HG03520 (cell line): ENCODE measurements around the gene SLC26A4.

Source experiments
- ATAC-seq: cut with Tn5 transposase; IDR thresholded peaks from one replicate; pipeline ENCODE4 v1.9.1; 2021; ENCODE audit warnings: mild to moderate bottlenecking, moderate library complexity; ENCODE audit not compliant: unreplicated experiment

The SLC26A4 gene

DNA sequence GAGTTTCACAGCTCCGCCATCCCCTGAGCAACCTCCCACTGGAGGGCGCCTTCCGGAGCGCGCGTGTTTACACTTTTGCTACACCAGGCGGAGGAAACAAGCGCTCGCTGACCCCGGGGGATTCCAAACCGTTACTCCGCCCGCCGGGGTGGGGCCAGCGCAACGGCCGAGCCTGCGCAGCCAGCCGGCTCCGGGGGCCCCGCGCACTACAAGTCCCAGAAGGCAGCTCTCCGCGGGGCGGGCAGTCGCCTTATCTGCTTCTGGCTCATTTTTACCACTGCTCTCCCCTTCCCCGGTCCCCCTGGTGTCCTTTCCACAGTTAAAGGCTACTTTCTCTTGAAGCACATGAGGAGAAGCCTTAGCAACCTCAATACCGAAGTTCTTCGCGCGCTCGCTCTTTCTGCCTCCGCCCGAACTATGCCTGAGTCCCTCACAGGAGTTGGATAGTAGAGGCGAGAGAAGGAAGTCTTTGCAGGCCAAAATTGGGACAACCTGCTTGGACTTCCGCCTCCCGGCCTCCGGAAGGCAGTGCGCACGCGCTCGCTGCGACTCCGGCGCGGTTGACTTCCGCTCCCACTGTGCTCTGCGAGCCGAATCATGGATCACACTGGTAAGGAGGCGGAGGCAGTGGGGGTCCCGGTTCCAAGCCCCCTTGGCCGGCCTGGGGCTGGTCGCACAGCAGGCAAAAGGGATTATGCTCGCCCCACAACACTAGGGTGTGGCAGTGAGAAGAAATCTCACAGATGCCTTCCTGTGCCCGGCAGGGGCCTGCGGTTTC, 83.1 kb downstream of the SLC26A4 start, which contains the start of gene CBLL1:
Gene CBLL1, plus strand, starts transcription at position 576 of the 778 bp plus-strand sequence. Its CDS starts 22 bp downstream, at position 598.
- ATAC-seq = peak; percentile 83

DNA sequence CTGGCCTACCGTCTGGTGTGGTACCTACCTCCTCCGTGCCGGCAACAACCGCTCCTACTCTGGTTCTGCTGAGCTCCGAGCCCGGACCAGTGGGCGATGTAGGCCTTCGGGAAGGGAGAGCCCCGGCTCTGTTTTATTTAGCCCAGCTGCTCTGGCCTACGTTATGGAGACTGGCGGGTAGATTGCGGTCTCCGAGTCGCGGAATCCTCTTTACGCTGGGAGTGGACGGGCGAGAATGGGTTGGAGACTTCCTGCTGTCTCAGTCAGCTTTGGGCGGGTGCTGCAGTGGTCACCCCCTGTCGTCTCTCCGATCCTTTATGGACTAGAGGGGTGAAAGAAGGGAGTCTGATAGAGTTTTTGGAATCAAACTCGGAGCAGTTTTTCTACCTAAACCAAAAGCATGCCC, 83.7 kb downstream of the SLC26A4 start:
- ATAC-seq = peak; percentile 33

DNA sequence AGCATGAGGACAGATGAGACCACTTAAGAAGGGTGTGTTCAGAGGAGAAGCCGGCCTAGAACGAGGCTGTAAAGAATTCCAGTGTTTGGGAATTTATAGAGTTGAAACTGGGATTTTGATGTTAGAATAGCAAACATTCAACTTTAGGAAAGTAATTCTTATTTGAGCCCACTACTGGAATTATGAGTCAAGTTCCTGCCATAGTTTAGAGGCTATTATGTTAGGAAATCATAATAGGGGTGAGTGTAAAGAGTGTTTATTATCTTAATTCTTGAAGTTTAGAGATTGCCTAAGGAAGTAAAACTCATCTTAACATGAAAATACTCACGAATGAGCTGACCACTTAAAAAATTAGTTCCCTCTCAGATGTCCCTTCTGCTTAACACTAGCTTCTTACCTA, 85.4 kb downstream of the SLC26A4 start:
- ATAC-seq = no peak

DNA sequence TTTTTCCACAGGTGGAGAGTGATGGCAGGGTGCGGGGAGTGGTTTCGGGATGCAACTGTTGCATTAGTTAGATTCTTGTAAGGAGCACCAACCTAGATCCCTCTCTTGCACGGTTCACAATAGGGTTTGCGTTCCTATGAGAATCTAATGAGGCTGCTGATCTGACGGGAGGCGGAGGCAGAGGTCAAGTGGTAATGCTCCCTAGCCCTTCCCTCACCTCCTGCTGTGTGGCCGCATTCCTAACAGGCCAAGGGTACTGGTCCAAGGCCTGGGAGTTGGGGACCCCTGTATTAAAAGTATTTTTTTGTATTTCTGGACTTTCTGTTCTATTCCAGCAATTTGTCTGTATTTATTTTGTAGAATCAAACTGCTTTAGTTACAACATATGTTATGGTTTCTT, 90.5 kb downstream of the SLC26A4 start:
- no peak for ATAC-seq

GRCh38 chr7:107754642-107755041, 94.0 kb downstream of the SLC26A4 start:
- ATAC-seq = no peak

- no peak for ATAC-seq
Observed at GRCh38 chr7:107758667-107759066, 98.0 kb downstream of the SLC26A4 start.

DNA sequence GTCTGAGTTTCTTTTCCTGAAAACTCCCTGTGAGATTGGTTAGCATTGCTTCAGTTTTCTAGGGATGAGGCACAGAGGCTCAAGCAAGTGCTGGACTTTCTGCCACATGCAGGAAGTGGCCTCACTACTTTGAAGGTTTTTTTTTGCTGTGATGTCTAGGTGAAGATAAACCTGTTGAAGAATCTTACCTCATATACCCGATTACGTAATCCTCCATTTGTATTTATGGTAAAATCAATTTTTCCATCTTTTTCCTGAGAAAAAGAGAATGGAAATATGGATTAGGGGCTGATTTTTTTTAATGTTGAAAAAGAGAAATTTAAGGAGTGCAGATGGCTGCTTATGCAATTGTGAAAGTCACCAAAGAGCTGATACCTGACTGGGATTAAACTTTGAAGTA, 106.8 kb downstream of the SLC26A4 start:
- ATAC-seq = no peak
